NK-92 (cell line): ENCODE results near the gene ZCWPW1.
A peak's percentile ranks its signal among the peaks of the same experiment; 100 is the strongest.

Source experiments
- DNase-seq: peaks from one replicate; lab custom pipeline; 2025; ENCODE audit not compliant: unreplicated experiment; lab: John Stamatoyannopoulos, UW

ZCWPW1 gene

GRCh38 chr7:100428199-100428966, at the start of gene ZCWPW1:
ZCWPW1 (minus strand) TSS chr7:100428703; CDS start chr7:100420649, 8,054 bp downstream.
- peak; percentile 75 for DNase-seq

- no peak for DNase-seq
These were observed 49.4 kb upstream of the ZCWPW1 start for GRCh38 chr7:100477871-100478267.

GRCh38 chr7:100476903-100477870, 48.7 kb upstream of the ZCWPW1 start:
- no peak for DNase-seq

GRCh38 chr7:100476101-100476780, 47.7 kb upstream of the ZCWPW1 start:
- DNase-seq: no peak

- DNase-seq: no peak
These were observed 47.0 kb upstream of the ZCWPW1 start for GRCh38 chr7:100475549-100475948.

- no peak for DNase-seq
These were observed 44.5 kb upstream of the ZCWPW1 start for GRCh38 chr7:100472854-100473499.

GRCh38 chr7:100472121-100472851, 43.8 kb upstream of the ZCWPW1 start:
- no peak for DNase-seq

GRCh38 chr7:100471021-100471420, 42.5 kb upstream of the ZCWPW1 start:
- DNase-seq: no peak

GRCh38 chr7:100469227-100470044, 40.9 kb upstream of the ZCWPW1 start:
- DNase-seq: no peak

GRCh38 chr7:100467638-100468373, 39.3 kb upstream of the ZCWPW1 start:
- DNase-seq: no peak

- no peak for DNase-seq
These were observed 38.4 kb upstream of the ZCWPW1 start for GRCh38 chr7:100466653-100467605.

- DNase-seq: no peak
These were observed 37.3 kb upstream of the ZCWPW1 start for GRCh38 chr7:100465702-100466311.

- no peak for DNase-seq
These were observed 36.8 kb upstream of the ZCWPW1 start for GRCh38 chr7:100465299-100465698.

- DNase-seq: no peak
These were observed 36.3 kb upstream of the ZCWPW1 start for GRCh38 chr7:100464791-100465190.

- no peak for DNase-seq
These were observed 35.7 kb upstream of the ZCWPW1 start, which contains the start of gene SPACDR for GRCh38 chr7:100464210-100464660. SPACDR (minus strand) TSS chr7:100464260; CDS start chr7:100464025, 235 bp downstream.

- DNase-seq: no peak
These were observed 28.5 kb upstream of the ZCWPW1 start for GRCh38 chr7:100457033-100457432.

- DNase-seq: no peak
These were observed 28.1 kb upstream of the ZCWPW1 start for GRCh38 chr7:100456562-100456961.
